ENCODE results near the gene CIBAR2. TPM values are rescaled to one million over a fixed set of nuclear protein-coding genes. Genes with fewer than 3 reads are reported as not detected.

The CIBAR2 gene
- total and polyA plus RNA-seq, 10 of the 15 experiments (the other 5 are each of a cell fraction or from before 2014, with no cell fraction given): 0.05 to 0.16 (median 0.07) TPM; not detected in 7

- 72% methylated on average over 6 of the region's 6 CpGs for WGBS (ENCODE audit: insufficient coverage, insufficient replicate concordance, low lambda C conversion rate, missing lambda C conversion rate)
- TF ChIP-seq SPI1 (IDR thresholded peaks at IDR 0.05; ENCODE audit: borderline replicate concordance, insufficient read depth, low read depth, low read length) (no peak), RBBP5 (conservative IDR thresholded peaks at IDR 0.05) (no peak), KAT2A (conservative IDR thresholded peaks at IDR 0.05; ENCODE audit: control insufficient read depth, low read depth, low read length) (no peak), NBN (IDR thresholded peaks at IDR 0.05) (no peak), SMC3 (IDR thresholded peaks at IDR 0.05; ENCODE audit: borderline replicate concordance, low read length) (no peak), FOS (IDR thresholded peaks at IDR 0.05; ENCODE audit: borderline replicate concordance, extremely low read depth, insufficient read length) (no peak), IRF5 (IDR thresholded peaks at IDR 0.05; ENCODE audit: borderline replicate concordance) (no peak), RAD21 (IDR thresholded peaks at IDR 0.05; ENCODE audit: insufficient read depth, low read depth, low read length) (no peak), HSF1 (IDR thresholded peaks at IDR 0.05; ENCODE audit: low read depth, low read length) (no peak), PKNOX1 (IDR thresholded peaks at IDR 0.05) (no peak), IRF3 (IDR thresholded peaks at IDR 0.05) (no peak), EED (IDR thresholded peaks at IDR 0.05; ENCODE audit: low read depth) (no peak), ZNF207 (IDR thresholded peaks at IDR 0.05; ENCODE audit: borderline replicate concordance) (no peak), GABPA (IDR thresholded peaks at IDR 0.05; ENCODE audit: low read depth) (no peak), E4F1 (IDR thresholded peaks at IDR 0.05; ENCODE audit: borderline replicate concordance, partially characterized antibody) (no peak)
These were observed 48.1 kb downstream of the CIBAR2 start for GRCh38 chr16:85064186-85064585.

More at GRCh38 chr16:85064186-85064585, 48.1 kb downstream of the CIBAR2 start:
- Histone ChIP-seq H3K9ac (ENCODE audit: control insufficient read depth, insufficient read depth, low read length) (no peak overlapping the region), H4K20me1 (ENCODE audit: control insufficient read depth, insufficient read depth) (no peaks in the 10 kb centered on the region), H3K36me3 (ENCODE audit: control insufficient read depth in 2 of 2, insufficient read depth in 2 of 2, low read length in 1 of 2) (no peaks in the 10 kb centered on the region), H3K4me3 (no peak overlapping the region), H3K4me1 (ENCODE audit: control insufficient read depth, insufficient read depth, low read length) (peaks cover 11% of the 10 kb centered on the region), H2AFZ (ENCODE audit: control insufficient read depth, low read depth, low read length) (no peak overlapping the region), H3K27ac (ENCODE audit: control insufficient read depth, insufficient read depth) (no peak overlapping the region), H3K9me3 (replicated peaks; ENCODE audit: control insufficient read depth, insufficient read depth, low read length) (no peaks in the 10 kb centered on the region), H3K79me2 (ENCODE audit: control insufficient read depth, insufficient read depth, low read length) (no peaks in the 10 kb centered on the region), H3K4me2 (ENCODE audit: control insufficient read depth, insufficient read depth) (no peak overlapping the region), H3K27me3 (replicated peaks in 1 of 2; ENCODE audit: control insufficient read depth in 2 of 2, insufficient read depth in 2 of 2, low read length in 1 of 2) (no peaks in the 10 kb centered on the region)
- FAIRE-seq (no peak), ATAC-seq (no peak), DNase-seq (ENCODE audit: low read depth, low spot score) (no peak)
- RAD21 ChIA-PET (ENCODE audit: unreplicated experiment): no interaction called here
- BruUV-seq (replicated peaks): no TSS peak
- CTCF ChIA-PET: no interaction called here
- in situ Hi-C loops (cut with MboI) (no loop called here), intact Hi-C loops (cut with micrococcal nuclease; ENCODE audit: unreplicated experiment) (no loop called here)
- POLR2A ChIA-PET: no interaction called here
- SMC1A ChIA-PET (ENCODE audit: uncharacterized antibody, unreplicated experiment): no interaction called here
